ENCODE data around the gene TMEM221.

TMEM221 gene

DNA sequence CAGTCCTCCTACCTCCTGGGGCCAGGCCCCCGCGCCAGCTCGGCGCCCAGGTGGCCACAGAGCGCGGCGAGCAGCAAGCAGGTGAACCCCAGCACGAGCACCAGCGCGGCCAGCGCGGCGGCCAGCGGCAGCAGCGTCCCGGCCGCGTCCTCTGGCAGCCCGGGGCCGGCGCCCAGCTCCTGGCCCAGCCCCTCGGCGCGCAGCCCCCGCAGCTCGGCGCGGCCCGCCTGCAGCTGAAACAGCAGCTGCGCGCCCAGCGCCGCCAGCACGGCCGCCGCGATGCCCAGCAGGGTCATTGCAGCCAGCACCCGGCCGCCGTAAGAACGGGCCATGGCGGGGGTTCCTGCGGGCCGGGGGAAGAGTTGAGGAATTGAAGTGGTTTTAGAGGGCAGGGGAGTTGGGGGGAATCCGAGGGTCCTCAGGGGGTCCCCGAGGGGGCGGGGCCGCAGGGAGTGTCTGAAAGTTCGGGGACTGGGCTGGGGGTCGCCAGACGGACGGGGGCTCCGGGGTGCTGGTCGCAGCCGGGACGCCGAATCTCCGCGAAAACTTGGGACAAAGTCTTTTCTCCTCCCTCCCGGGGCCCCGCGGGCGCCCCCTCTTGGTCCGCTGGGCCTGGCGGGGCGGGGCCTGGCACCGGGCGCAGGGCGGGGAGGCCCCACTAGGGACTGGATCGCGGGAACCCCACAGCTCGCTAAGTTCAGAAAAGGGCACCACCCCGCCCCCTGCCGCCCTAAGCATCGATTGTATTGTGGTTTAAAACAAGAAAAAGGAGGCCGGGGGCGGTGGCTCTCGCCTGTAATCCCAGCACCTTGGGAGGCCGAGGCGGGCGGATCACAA is at the start of gene TMEM221:
TSS of gene TMEM221 (minus strand) at position 538 of the 837 bp plus-strand sequence. CDS start at position 332, 206 bp downstream.
- no peak for TF ChIP-seq JUND (IDR thresholded peaks at IDR 0.05; ENCODE audit: low read depth)
- peak in 1 of 2 experiments; percentile 53 for DNase-seq (ENCODE audit: low read depth in 1 of 2, low spot score in 1 of 2)
- in situ Hi-C loops (cut with HindIII; ENCODE audit: low pct_unique_long_range_greater_than_20kb, low sequenced_read_pairs): no loop called here

- TF ChIP-seq JUND (IDR thresholded peaks at IDR 0.05; ENCODE audit: low read depth): no peak
- no peak for DNase-seq (ENCODE audit: low read depth in 1 of 2, low spot score in 1 of 2)
- in situ Hi-C loops (cut with HindIII; ENCODE audit: low pct_unique_long_range_greater_than_20kb, low sequenced_read_pairs): no loop called here
Observed at GRCh38 chr19:17497149-17497798, 48.8 kb upstream of the TMEM221 start.

DNA sequence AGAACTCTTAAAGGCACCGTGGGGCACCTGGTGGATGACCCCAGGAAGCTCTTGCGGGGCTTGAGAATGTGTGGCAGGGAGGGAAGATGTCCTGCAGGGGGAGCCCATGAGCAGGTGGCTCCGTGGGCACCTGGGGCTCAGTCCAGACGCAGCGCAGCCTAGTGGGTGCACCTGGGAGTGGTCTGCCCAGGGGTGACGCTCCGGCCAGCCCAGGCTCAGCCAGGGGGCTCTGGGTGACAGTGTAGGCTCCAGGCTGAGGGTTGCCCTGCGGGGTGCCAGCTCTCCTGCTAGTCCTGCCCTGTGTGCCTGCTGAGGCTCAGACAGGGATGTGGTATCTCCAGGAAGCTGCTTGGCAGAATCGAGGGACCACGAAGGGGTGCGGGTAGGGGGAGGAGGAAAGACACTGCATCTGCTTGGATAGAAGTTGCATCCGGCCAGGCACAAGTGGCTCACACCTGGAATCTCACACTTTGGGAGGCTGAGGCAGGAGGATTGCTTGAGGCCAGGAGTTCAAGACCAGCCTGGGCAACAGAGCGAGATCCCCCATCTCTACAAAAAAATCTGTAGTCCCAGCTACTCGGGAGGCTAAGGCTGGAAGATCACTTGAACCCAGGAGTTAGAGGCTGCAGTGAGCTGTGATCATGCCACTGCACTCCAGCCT is 48.0 kb upstream of the TMEM221 start:
- peak; percentile 64 to 79 for DNase-seq (ENCODE audit: low read depth in 1 of 2, low spot score in 1 of 2)
- TF ChIP-seq JUND (IDR thresholded peaks at IDR 0.05; ENCODE audit: low read depth): no peak
- in situ Hi-C loops (cut with HindIII; ENCODE audit: low pct_unique_long_range_greater_than_20kb, low sequenced_read_pairs): no loop called here

- no peak for TF ChIP-seq JUND (IDR thresholded peaks at IDR 0.05; ENCODE audit: low read depth)
- no peak for DNase-seq (ENCODE audit: low read depth in 1 of 2, low spot score in 1 of 2)
- in situ Hi-C loops (cut with HindIII; ENCODE audit: low pct_unique_long_range_greater_than_20kb, low sequenced_read_pairs): no loop called here
Observed at GRCh38 chr19:17495639-17496296, 47.3 kb upstream of the TMEM221 start.

GRCh38 chr19:17491287-17491686 is 42.8 kb upstream of the TMEM221 start:
- DNase-seq (ENCODE audit: low read depth in 1 of 2, low spot score in 1 of 2): no peak
- TF ChIP-seq JUND (IDR thresholded peaks at IDR 0.05; ENCODE audit: low read depth): no peak
- in situ Hi-C loops (cut with HindIII; ENCODE audit: low pct_unique_long_range_greater_than_20kb, low sequenced_read_pairs): no loop called here

GRCh38 chr19:17490411-17490810 is 41.9 kb upstream of the TMEM221 start:
- in situ Hi-C loops (cut with HindIII; ENCODE audit: low pct_unique_long_range_greater_than_20kb, low sequenced_read_pairs): no loop called here
- DNase-seq (ENCODE audit: low read depth in 1 of 2, low spot score in 1 of 2): no peak
- TF ChIP-seq JUND (IDR thresholded peaks at IDR 0.05; ENCODE audit: low read depth): no peak

DNA sequence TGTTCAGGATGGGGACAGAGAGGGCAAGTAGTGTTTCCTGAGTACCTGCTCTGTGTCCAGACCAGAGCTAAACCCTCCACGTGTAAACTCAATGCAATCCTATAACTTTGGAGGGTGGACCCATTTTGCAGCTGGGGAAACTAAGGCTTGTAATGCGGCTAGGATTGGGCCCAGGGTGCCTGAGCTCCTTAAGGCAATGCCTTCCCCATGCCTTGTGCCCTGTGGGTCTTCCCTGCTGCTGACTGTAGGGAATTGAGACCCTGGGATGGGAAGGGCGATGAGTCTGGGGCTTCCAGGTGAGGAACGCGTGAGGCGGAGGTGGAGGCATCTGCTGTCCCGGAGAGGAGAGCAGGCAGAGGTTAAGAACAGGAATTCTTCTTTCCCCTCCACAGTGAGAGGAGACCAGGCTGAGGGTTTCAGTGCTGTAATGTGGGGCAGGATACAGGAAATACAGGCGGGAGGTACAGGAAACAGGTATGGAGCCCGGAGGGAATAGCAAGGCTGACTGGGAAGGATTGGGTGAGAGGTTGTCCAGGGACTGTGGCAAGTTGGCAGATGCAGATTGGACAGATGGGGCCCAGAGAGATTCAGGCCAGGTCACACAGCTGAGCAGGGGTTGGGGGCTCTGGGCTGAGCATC is 41.0 kb upstream of the TMEM221 start:
- in situ Hi-C loops (cut with HindIII; ENCODE audit: low pct_unique_long_range_greater_than_20kb, low sequenced_read_pairs): no loop called here
- DNase-seq (ENCODE audit: low read depth in 1 of 2, low spot score in 1 of 2): no peak
- no peak for TF ChIP-seq JUND (IDR thresholded peaks at IDR 0.05; ENCODE audit: low read depth)

GRCh38 chr19:17488593-17489391 is 40.3 kb upstream of the TMEM221 start:
- DNase-seq (ENCODE audit: low read depth in 1 of 2, low spot score in 1 of 2): peak in 1 of 2 experiments; percentile 94
- TF ChIP-seq JUND (IDR thresholded peaks at IDR 0.05; ENCODE audit: low read depth): no peak
- in situ Hi-C loops (cut with HindIII; ENCODE audit: low pct_unique_long_range_greater_than_20kb, low sequenced_read_pairs): no loop called here

DNA sequence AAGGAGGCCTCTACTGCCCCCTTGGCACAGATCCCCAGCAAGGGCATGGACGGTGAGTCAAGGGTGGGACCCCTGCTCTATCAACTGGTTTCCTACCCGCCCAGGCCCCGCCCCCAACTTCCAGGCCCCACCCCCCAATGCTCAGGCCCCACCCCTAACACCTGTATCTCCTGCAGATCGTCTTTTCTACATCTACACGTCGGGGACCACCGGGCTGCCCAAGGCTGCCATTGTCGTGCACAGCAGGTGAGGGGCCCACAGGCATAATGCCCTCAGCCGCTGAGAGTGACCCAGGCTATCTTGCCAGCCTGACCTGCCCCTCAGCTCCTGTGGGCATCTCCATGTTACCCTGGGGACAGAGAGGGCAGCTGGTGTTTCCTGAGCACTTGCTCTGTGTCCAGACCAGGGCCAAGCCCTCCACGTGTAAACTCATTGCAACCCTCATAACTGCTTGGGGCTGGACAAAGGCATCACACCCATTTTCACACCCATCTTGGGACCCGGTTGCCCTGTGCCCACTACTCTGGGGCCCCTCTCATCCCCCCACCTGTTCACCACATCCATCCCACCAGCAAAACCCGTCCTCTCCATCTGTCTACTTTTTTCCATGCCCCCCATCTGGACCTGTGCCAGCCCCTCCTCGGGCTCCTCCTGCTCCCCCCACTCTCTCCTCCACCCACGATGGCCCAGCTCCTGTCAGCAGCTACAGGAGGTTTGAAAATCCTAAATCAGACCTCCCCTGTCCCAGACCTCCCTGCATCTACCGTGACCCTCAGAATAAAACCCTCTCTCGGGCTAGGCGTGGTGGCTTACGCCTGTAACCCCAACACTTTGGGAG is 39.0 kb upstream of the TMEM221 start:
- TF ChIP-seq JUND (IDR thresholded peaks at IDR 0.05; ENCODE audit: low read depth): no peak
- in situ Hi-C loops (cut with HindIII; ENCODE audit: low pct_unique_long_range_greater_than_20kb, low sequenced_read_pairs): no loop called here
- no peak for DNase-seq (ENCODE audit: low read depth in 1 of 2, low spot score in 1 of 2)

DNA sequence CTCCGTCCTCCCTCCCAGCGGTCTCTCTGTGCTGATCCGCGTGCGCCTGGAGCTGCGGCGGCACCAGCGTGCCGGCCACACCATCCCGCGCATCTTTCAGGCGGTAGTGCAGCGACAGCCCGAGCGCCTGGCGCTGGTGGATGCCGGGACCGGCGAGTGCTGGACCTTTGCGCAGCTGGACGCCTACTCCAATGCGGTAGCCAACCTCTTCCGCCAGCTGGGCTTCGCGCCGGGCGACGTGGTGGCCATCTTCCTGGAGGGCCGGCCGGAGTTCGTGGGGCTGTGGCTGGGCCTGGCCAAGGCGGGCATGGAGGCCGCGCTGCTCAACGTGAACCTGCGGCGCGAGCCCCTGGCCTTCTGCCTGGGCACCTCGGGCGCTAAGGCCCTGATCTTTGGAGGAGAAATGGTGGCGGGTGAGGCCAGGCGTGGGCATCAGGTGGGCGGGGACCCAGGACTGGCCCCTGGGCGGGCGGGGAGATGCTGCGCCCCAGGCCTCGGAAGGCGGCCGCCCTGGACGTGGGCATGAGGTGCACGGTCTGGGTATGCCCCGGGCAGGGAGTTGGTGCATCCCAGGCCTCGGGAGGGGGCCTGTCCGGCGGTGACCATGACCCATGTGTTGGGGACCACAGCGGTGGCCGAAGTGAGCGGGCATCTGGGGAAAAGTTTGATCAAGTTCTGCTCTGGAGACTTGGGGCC is 38.2 kb upstream of the TMEM221 start:
- no peak for TF ChIP-seq JUND (IDR thresholded peaks at IDR 0.05; ENCODE audit: low read depth)
- no peak for DNase-seq (ENCODE audit: low read depth in 1 of 2, low spot score in 1 of 2)
- in situ Hi-C loops (cut with HindIII; ENCODE audit: low pct_unique_long_range_greater_than_20kb, low sequenced_read_pairs): no loop called here

Measured in T47D (cell line).